HG03354 (cell line): Measurements from ENCODE around the gene DPPA5.
"Not testable (repeated sequence)": the region's sequence is repeated elsewhere in the genome, so short reads cannot be mapped to it uniquely, and the experiment has no call there.

Source experiments
- ATAC-seq: cut with Tn5 transposase; IDR thresholded peaks from one replicate; pipeline ENCODE4 v1.9.1; 2021; ENCODE audit warnings: mild to moderate bottlenecking; ENCODE audit not compliant: unreplicated experiment, poor library complexity, severe bottlenecking

The DPPA5 gene

GRCh38 chr6:73309535-73309784 lies 44.6 kb downstream of the DPPA5 start:
- no peak for ATAC-seq

GRCh38 chr6:73308712-73309534 lies 45.2 kb downstream of the DPPA5 start:
- ATAC-seq = no peak

GRCh38 chr6:73303773-73304172 lies 50.3 kb downstream of the DPPA5 start:
- not testable (repeated sequence) for ATAC-seq
